Stimulated activated CD4-positive, alpha-beta T cell treated with anti-CD3 and anti-CD28 coated beads, Interleukin-15, amount 100 ng/mL, for 48 hours (primary cell): ENCODE data around the gene PPEF2.
A peak's percentile ranks its signal among the peaks of the same experiment; 100 is the strongest.
"Not testable (repeated sequence)": the region's sequence is repeated elsewhere in the genome, so short reads cannot be mapped to it uniquely, and the experiment has no call there.

Experiments used
- DNase-seq, 2 donors: peaks; one replicate each; pipeline ENCODE4 v3.0.0-alpha.2; 2020; ENCODE audit warnings: low read depth in 2 of 2

PPEF2 gene, protein sequence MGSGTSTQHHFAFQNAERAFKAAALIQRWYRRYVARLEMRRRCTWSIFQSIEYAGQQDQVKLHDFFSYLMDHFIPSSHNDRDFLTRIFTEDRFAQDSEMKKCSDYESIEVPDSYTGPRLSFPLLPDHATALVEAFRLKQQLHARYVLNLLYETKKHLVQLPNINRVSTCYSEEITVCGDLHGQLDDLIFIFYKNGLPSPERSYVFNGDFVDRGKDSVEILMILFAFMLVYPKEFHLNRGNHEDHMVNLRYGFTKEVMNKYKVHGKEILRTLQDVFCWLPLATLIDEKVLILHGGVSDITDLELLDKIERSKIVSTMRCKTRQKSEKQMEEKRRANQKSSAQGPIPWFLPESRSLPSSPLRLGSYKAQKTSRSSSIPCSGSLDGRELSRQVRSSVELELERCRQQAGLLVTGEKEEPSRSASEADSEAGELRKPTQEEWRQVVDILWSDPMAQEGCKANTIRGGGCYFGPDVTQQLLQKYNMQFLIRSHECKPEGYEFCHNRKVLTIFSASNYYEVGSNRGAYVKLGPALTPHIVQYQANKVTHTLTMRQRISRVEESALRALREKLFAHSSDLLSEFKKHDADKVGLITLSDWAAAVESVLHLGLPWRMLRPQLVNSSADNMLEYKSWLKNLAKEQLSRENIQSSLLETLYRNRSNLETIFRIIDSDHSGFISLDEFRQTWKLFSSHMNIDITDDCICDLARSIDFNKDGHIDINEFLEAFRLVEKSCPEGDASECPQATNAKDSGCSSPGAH

DNA sequence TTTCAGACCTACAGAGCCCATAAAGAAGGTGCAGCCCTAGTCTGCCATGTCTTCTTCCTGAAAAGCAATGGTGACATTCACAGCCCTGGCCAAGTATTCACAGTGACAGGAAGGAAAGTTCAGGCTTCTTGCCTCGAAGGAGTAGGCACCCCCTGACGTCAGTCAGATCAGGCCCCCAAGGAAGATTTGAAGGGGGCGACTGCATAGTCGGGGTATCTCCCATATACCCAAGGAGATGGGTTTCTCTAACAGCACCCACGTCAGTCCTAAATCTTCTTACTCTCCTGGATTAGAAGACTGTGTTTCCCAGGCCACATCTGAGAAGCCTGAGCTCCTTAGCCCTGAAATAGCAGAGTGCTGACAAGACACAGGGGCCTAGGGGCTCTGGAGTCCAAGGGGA lies at the start of gene PPEF2:
TSS of gene PPEF2 (minus strand) at position 101 of the 400 bp plus-strand sequence. CDS start 6,127 bp downstream, outside the sequence.
- no peak for DNase-seq

DNA sequence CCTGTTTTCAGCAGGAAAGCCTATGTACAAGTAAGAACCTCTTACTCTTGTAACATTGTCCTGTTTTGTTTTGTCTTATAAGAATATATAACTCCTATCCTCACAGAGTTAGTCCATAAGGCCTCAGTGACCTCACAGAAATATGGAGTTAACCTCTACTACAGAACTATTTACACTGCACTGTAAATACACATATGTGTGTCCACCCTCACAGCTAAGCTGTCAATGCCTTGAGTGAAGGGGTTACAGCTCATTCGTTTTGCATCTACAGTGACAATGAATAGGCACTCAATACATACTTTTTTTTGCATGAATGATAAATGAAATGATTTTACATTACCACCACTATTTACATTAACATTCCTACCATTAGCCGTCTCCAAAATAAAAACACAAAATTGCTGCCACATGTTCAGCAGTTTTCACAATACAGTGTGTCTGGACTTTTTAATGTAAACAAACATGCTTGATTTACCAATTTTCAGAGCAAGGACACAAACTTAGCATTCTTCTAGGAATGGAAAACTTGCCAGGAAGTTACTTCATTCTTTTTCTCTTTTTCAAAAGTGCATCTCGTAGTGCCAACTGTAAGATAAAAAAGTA lies 48.1 kb upstream of the PPEF2 start:
- no peak for DNase-seq

DNA sequence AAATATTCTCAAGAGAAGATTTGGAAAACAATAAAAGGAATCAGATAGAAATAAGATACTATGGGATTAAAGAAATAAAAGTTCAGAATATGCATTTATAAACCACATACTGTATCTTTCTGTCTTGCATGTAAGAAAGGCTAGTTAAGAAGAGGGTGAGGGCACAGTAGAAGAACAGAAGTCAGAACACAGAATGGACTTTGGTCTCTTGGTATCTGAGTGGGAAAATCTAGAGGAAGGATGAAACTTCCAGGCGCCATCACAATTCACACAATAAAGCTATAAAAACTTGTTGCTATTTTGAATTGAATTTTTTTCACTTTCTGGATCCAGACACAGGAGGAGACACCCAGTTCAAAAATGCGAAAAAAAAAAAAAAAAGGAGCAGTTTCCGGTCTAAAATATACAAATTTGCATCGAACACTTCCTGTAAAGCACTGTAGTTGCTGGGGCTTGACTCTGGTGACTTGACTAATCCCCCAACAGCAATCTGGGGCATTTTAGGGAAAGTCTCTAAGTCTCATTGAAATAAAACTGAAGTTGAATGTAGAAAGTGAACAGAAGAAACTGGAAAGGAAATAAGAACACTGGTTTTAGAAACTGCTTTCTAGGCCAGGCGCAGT lies 46.7 kb upstream of the PPEF2 start:
- DNase-seq: no peak

DNA sequence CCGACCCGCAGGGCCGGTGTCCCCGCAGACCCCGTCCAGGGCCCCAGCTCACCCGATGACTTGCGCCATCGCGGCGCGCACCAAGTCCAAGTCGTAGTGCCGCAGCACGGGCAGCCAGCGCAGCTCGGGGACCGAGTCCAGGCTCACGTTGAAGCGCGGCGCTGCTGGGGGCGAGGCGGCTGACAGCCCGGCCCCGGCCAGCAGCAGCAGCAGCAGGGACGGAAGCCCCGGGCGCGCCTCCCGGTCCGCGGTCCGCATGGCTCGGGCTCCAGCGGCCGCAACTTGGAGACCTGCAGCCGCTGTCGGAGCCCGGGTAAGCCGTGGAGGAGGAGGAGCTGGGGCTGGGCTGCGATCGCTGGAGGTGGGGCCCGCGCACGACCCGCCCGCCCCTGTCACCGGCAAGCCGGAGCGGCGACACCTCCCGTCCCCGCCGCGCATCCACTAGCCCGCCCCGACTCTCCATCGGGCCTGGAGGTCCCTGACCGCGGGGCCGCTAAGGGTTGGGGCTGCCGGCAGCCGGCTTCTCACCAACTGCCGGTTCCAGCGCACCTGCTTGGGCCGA lies 38.5 kb upstream of the PPEF2 start, which contains the start of gene NAAA:
TSS of gene NAAA (minus strand) at position 322 of the 562 bp plus-strand sequence. CDS start at position 258, 64 bp downstream.
- DNase-seq: peak; percentile 55 to 73

DNA sequence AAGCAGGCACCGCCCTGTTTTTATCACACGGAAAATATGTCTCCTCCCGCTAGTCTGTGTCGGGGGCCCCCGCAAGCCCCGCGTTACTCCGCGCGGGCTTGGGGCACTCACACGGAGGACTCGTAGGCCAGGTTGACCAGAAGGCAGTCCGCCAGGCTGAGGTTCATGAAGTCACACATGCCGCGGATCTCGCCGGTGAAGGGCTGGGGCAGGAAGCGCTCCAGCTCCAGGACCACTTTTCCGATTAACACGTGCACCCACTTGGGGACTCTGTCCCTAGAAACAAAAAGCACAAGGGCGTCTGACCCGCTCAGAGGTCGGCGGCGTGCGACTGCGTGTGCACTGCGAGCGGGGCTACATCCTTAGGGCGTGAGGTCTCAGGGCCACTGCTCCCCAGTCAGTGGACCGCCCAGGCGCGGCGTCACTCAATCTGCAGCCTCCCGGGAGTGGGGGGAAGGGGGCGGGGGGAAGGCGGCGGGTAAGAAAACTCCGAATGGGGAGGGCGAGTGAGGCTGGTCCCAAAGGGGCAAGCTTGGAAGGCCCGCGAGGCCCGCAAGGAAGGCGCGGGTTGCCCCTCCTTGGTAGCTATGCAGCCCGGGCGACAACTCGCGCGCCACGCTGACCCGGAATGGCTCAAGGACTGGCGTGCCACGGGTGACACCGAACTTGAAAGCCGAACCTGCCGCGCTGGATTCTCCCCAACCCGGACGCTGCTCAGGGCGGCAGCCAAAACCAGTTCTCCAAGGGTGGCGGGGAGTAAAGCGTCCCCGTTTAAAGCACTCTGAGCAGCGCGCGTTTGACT lies 37.8 kb upstream of the PPEF2 start:
- peak; percentile 55 to 65 for DNase-seq

DNA sequence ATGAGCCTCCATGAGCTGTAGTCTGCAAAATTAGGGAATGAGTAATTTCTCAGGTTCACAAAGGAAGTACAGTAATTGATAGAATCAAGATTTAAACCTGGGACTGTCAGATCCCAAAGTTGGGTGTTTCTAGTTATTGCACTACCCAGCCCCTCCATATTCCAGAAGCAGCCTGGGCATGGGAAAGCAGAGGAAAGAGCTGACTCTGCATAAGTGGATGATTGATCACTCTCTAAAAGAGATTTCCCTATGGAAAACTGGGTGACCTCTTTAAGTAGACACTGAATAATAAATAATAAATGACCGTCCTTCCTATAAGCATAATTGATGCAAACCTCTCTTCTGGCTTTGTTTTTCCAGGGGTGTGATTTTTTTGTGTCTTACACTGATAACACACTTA lies 33.4 kb upstream of the PPEF2 start:
- no peak for DNase-seq

DNA sequence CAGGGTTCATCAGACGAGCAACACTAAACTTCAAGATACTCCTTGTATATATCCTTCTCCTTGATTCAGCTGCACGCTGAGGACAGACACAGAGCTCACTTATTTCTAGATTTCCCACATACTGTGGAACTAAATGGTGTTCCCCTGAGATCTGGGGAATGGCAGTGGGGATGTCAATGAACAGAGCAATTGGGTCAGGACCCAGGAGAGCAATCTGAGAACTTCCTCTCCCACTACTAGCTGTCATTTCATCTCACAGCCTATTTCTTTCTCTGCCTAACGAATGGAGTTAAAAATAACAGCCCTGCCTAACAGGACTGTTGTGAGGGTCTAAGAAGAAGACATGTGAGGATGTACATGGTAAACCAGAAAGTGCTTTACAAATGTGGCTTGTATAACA lies 27.9 kb upstream of the PPEF2 start:
- no peak for DNase-seq

DNA sequence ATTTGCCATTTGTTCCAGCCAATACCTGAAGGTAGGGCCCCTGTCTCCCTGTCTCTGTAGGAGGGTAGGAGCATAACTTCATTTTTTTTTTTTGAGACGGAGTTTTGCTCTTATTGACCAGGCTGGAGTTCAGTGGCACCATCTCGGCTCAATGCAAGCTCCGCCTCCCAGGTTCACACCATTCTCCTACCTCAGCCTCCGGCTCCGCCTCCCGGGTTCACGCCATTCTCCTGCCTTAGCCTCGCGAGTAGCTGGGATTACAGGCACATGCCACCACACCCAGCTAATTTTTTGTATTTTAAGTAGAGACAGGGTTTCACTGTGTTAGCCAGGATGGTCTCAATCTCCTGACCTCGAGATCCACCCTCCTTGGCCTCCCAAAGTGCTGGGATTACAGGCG lies 22.7 kb upstream of the PPEF2 start:
- not testable (repeated sequence) for DNase-seq

DNA sequence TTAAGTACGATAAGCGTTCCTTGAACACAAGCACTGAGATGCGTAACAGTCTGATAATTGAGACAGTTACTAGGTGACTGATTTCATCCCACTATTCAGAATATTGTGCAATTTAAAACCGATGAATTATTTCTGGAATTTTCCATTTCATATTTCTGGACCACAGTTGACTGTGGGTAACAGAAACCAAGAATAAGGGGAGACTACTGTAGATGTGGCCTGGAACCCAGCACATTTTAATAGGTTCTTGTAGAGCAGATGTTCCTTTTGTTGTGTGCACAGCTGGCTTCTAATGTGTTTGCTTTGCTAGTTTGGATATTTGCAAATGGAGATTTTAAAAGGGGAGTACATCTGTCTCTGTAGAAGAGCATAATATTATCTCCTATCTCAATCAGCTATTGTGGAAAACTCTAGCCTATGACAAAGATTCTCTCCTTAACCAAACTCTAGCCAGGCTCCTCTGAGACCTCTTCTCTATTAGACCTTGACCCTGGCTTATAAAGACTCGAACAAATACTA lies 22.1 kb upstream of the PPEF2 start:
- DNase-seq: no peak

DNA sequence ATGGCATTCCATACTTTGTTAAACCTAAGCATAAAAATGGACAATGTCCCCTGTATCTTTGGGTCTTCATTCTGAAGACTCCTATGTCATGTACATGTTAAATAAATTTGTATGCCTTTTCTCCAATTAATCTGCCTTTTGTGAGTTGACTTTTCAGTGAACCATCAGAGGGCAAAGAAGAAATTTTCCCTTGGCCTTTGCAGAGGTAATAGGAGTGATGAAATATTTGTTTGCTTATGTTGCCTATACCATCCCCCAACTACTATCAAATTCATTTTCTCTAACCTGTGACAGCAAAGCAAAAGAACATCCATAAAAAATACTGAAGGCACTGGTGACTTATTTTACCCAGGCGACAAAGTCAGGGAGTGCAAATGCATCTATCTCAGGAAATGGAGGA lies 20.3 kb upstream of the PPEF2 start:
- DNase-seq: no peak

DNA sequence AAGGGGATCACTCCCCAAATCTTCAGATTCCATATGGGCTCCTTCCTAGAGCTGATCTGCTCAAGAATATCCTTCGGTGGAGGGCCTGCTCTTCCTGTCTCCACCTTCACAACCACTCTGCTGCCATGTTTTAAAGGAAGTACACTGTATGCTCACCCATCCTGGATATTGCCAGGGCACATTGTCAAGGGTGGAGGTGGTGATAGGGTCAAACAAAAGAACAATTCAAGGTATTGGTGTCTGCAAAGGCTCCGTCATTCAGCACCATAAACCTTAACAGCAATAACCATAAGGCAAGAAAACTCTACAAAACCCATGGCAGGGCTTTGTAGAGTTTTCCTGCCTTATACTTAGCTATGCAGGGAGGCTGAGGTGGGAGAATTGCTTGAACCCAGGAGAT lies 19.7 kb upstream of the PPEF2 start:
- DNase-seq: no peak

DNA sequence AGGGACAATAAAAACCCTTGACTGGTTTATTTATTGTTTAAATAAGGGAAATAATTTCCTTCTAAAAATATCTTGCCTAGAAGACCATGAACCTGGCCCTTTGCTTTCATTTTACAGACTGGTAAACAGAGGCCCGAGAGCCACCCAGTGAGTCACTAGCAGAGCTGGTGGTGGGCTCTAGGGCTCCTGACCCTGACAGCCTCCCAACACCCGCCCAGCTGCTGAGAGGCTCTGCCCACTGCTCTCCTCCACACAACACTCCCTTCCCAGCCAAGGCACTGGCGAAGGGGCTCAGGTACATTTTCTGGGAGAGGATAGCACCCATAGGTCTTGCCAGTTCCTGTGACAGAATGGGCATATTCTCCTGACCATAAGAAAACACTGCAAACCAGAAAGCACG lies 18.1 kb upstream of the PPEF2 start:
- no peak for DNase-seq

DNA sequence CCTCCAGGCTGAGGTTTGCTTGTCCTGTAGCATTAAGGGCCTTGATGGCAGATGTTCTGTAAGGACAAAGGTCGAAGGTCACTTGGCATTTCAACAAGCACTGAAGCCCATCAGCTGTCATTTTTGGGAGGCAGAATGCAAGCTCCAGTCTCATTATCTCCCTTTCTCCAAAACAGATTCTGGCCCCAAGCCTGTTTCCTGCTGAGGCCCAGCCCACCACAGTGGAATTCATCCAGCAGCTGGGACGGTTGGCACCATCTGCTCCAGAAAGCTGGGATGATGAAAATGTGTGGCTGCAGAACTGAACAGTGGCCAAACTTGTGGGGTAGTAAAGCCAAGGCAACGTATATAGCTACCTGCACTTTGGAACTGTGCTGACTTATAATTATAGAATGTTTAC lies 17.7 kb upstream of the PPEF2 start:
- no peak for DNase-seq

DNA sequence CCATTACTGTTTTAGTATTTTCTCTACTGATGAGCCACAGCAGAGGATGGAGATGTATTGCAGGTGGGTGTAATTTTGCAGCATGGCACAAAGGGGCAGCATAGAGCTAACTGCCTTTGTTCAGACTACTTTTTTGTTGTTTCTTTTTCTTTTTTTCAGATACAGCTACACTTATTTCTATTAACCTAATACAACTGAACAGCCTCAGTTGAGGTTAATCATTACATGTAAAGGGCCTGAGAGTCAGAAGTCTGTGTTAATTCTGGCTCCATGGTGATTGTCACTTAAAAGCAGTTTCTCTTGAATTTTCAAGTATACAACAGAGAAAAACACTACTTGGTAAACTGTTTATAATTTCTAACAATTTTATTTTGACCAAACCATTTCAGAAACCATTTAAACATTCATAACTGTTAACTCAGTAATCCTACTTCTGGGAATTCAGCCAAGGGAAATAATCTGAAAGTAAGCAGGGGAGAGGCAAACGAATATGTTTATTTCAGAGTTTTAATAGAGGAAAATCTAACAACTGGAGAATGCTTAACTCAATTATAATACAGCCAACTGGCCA lies 13.9 kb upstream of the PPEF2 start:
- DNase-seq: no peak

DNA sequence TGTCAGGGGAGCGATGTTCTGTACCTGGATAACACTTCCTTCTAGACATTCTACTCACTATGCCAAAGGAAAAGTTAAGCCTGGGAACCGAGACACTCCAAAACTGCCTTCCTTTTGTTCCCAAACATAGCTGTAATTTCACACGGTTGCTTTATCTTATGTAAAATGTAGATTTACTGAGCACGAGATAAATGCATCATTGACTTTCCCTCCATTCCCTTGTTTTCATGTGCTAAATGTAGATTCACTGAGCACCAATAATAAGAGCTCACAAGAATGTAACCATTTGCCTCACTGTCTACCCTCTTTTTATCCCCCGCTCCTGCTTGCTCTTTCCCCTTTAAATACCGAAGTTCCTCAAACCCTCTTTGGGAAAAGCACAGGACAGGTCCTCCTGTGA lies 10.7 kb upstream of the PPEF2 start:
- DNase-seq: no peak

DNA sequence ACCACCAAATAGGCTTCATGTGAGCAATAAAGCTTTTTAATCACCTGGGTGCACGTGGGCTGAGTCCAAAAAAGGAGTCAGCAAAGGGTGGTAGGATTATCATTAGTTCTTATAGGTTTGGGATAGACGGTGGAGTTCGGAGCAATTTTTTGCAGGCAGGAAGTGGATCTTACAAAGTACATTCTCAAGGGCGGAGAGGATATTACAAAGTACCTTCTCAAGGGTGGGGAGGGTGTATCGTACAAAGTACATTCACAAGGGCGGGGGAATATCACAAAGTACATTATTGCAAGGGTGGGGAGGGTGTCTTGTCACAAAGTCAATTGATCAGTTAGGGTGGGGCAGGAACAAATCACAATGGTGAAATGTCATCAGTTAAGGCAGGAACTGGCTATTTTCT lies 8.6 kb upstream of the PPEF2 start:
- not testable (repeated sequence) for DNase-seq

DNA sequence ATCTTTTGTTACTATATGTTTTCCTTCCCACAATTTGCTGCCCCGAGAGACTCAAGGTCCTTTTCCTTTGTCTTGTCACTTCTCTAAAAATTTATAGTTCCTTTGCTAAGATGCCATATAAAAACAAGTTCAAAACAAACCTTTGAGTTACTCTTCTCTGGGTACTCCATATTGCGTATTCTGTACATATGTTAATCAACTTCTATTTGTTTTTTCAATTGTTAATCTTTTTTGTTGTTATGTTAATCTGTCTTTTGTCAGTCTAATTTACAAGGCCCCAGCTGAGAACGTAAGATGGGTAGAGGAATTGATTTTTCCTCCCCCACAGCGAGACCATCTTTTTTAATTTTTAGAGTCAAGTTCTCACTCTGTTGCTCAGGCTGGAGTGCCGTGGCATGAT lies 7.2 kb upstream of the PPEF2 start:
- DNase-seq: no peak

DNA sequence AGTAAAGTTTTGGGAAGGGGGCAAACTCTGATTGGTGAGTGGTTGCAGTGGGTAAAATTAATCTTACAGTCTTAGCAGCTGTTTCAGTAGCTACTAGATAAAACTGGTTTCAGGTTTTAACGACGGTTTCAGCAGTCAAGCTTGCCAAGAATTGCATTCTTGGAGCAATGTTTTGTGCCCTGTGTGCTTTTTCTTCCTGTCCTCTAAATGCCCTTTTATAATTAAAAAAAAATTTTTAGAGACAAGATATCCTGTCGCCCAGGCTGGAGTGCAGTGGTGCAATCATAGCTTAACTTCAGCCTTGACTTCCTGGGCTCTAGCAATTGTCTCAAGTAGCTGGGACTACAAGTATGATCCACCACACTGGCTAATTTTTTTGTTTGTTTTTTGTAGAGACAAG lies 6.3 kb upstream of the PPEF2 start:
- no peak for DNase-seq

DNA sequence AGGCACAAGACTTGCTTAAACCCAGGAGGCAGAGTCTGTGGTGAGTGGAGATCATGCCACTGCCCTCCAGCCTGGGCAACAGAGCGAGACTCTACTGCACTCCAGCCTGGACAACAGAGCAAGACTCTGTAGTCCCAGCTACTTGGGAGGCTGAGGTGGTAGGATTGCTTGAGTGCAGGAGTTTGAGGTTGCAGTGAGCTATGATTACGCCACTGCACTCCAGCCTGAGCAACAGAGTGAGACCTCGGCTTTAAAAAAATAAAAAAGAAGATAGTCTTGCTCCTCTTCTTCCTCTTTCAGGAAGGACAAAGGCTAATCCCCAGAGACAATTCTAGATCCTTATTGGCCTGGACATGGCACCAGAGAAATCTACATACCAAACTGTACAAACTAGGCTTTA lies 5.7 kb upstream of the PPEF2 start:
- no peak for DNase-seq

DNA sequence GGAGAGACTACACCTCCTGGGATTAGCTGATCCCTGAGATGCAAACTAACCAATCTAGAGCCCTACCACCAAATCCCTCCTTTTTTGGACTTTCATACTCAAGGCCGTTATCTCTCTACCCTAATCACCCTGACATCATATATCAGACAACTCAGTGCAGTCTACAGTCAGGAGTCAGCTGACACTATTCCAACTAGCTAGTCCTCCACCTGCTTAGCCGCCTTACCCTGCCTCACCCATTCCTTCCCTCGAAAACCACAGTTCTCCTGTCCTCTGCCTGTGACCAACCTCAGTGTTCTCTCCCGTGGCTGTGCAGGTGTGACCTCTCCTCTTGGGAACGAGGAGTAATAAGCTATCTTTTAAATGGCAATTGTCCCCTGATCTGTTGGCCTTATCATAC lies 1.8 kb upstream of the PPEF2 start:
- no peak for DNase-seq
